ENCODE data around the gene BAZ1A.

Gene BAZ1A

DNA sequence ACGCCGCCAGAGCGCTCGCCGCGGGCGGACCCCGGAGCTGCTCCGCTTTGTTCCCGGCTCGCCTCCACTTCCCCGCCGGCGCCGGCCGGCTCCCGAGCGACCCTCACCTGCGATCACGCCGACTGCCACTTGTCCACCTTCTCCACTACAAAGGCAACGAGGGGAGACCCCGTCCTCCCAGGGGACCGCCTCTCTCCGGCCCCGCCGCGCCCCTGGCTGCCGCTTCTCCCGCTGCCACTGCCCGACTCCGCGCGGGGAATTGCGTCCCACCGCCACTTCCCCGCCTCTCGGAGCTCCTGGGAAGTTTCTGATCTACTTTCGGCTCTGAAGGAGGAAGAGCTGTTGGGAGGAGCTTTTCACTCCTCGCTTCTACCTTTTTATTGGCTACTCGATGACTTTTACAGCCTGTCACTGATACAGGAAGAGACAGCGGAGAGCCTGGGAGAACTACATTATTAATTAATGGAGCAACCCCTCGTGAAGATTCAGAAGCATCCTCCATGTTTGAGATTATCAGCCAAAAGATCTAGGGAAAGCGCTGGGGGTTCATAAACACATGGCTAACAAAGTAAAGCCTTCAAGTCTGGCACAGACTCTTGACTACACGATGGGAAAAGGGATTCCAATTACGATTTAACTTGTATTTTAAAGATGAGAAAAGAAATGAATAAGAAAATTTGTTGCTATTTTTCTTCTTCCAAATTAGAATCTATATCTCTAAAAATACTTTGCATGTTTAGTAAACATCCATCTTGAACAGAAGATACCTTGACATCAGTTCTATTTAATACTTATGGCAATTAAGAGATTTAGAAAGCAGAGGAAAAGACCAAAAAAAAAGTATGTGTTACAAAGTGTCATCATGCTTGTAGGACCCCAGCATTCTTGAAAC is at the start of gene BAZ1A:
Gene BAZ1A, minus strand, starts transcription at position 330 of the 892 bp plus-strand sequence. CDS start 756 bp downstream, outside the sequence.
- DNase-seq (ENCODE audit: low read depth) = peak; percentile 74

DNA sequence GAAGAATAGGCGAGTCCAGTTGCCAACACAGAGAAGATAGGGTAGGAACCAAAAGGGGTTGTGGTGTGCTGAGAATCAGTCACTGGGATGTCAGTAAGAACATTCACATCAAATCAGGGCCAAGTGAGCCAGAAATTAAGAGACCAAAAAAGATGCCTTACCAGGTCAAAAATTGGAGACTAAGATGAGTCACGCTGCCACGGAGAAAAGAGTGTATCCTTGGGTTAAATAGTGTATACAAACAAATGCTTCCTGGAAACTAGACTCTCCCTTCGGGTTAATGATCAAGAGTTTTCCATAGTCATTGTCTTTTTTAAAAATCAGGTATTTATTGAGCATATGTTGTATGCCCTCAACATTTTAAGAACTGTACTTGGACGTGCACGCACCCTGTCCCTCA is 45.2 kb upstream of the BAZ1A start:
- no peak for DNase-seq (ENCODE audit: low read depth)

DNA sequence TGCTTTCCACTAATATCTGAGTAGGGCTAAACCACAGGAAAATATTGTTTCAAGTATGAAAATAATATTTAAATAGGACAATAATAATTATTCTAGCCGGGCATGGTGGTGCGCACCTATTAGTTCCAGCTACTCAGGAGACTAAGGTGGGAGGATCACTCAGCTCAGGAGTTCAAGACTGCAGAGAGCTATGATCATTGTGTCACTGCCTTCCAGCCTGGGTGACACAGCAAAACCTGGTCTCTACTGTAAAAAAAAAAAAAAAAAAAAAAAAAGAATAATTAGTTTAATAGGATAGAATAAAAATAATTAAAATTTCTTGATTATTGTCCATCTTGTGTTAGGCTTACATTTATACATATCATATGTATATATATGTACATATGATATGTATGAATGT is 38.5 kb upstream of the BAZ1A start:
- DNase-seq (ENCODE audit: low read depth) = no peak

GRCh38 chr14:34912966-34913365 is 37.8 kb upstream of the BAZ1A start:
- no peak for DNase-seq (ENCODE audit: low read depth)

DNA sequence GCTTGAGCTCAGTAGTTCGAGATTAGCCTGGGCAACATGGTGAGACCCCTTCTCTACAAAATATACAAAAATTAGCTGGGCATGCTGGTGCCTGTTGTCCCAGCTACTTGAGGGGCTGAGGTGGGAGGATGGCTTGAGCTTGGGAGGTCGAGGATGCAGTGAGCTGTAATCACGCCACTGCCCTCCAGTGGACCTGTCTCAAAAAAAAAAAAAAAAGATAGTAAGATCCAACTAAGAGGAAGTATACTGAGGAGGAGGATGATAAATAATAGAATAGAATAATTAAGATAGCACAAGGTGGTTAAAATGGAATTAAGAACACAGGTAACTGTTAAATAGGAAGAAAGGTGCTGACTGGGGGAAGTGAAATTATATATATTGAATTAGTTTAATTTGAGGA is 37.0 kb upstream of the BAZ1A start:
- DNase-seq (ENCODE audit: low read depth) = no peak

- peak; percentile 10 for DNase-seq (ENCODE audit: low read depth)
Observed at GRCh38 chr14:34911209-34912150, 36.3 kb upstream of the BAZ1A start.

- DNase-seq (ENCODE audit: low read depth) = no peak
Observed at GRCh38 chr14:34906287-34906686, 31.1 kb upstream of the BAZ1A start.

DNA sequence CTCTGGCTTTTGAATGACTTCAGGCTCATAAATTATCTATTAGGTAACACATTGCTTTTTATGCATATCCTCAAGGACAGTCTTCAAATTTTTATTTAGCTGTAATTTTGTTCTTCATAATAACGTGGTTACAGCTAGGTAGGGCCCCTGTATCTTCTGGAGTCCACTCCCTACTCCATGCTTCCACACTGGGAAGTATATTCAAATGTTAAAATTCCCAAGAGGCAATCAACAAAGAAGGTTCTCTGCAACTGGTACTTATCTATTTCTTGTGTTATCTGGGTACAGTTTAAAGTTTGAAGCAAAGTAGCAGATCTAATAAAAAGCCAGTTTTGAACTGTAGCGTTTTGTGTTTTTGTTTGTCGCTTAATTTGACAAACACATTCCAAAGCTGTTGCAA is 20.1 kb upstream of the BAZ1A start:
- DNase-seq (ENCODE audit: low read depth) = no peak

- no peak for DNase-seq (ENCODE audit: low read depth)
Observed at GRCh38 chr14:34890937-34891336, 15.8 kb upstream of the BAZ1A start.

DNA sequence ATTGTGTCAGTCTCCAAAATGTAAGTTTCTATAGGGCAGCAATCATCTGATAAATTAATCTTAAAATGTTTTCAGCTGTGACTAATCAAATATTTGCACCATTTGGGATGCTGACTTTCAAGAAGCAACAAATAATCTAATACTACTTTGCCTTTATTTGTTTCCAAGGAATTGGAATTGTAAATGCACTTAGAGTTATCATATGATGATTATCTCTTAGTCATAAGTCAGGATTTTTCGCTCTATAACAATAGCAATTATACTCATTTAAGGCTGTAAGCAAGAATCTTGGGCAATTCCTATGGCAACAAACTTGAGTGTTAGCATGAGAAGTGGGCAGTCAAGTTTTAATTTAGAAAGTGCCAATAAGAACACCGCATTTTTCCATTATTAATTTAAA is 13.0 kb upstream of the BAZ1A start:
- no peak for DNase-seq (ENCODE audit: low read depth)

- no peak for DNase-seq (ENCODE audit: low read depth)
Observed at GRCh38 chr14:34883954-34884353, 8.8 kb upstream of the BAZ1A start.

- peak; percentile 13 for DNase-seq (ENCODE audit: low read depth)
Observed at GRCh38 chr14:34874386-34875030, 652 bp downstream of the BAZ1A start.

DNA sequence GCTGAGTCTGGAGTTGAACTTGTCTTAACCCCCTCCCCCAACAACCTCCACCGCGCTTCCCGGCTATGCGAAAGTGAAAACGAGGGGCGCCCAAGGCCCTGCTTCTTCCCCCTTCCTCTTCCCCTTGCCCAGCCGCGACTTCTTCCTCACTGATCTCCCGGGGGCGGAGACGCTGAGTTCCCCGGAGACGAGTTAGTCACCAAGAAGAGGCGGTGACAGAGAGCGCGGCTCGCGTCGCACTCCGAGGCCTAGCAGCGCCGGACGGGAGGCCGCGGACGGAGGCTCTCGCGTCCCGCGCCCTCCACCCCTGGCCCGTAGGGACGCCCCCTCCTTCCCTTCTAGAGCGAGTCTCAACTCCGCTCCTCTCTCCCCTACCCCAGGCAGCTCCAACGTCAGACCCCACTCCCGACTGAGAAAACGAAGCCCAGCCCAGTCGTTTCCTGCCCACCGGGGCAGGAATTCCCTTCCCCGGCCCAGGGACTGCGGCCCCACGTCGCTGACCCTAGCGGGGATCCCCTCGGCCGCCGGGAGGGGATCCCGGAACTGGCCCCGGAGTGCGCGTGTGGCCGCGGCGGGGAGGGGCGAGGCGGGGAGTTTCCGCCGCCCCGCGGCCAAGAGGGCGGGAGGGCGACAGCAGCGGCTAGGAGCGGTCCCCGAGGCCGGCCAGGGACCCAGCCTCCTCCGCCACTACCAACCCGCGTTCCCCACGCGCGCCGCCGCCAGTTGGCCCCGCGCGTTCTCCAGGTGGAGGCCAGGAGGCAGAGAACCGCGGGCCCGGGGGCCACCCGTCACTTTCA is 1.4 kb downstream of the BAZ1A start:
- peak; percentile 52 for DNase-seq (ENCODE audit: low read depth)

GRCh38 chr14:34872822-34873588 is 2.2 kb downstream of the BAZ1A start:
- DNase-seq (ENCODE audit: low read depth) = peak; percentile 3

DNA sequence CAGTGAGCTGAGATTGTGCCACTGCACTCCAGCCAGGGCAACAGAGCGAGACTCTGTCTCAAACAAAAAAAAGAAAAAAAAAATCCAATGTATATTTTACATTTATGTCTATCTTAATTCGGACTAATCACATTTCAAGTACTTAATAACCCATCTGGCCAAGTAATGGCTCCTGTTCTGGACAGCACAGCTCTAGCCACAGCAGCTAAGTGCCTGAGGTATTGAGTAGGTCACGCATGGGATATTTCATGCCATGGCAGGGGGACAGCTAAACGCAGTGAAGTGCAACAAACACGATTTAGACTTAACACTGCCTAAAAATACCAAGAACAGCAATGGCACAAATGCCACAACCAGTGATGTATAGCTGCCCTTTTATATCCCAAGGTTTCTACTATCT is 8.0 kb downstream of the BAZ1A start:
- no peak for DNase-seq (ENCODE audit: low read depth)

DNA sequence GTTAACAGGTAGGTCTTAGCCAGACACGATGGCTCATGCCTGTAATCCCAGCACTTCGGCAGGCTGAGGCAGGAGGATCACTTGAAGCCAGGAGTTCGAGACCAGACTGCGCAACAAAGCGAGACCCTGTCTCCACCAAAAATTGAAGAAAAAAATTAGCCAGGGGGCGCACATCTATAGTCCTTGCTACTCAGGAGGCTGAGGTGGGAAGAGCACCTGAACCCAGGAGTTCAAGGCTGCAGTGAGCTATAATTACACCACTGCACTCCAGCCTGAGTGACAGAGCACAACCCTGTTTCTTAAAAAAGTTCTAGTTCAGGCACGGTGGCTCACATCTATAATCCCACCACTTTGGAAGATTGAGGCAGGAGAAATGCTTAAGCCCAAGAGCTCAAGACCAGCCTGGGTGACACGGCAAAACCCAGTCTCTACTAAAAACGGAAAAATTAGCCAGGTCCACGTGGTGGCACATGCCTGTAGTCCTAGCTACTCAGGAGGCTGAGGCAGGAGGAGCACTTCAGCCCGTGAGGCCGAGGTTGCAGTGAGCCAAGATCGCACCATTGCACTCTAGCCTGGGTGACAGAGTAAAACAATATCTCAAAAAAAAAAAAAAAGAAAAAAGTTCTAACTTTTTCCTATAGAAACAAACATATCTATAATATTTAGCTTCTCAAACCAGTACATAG is 9.1 kb downstream of the BAZ1A start:
- no peak for DNase-seq (ENCODE audit: low read depth)

DNA sequence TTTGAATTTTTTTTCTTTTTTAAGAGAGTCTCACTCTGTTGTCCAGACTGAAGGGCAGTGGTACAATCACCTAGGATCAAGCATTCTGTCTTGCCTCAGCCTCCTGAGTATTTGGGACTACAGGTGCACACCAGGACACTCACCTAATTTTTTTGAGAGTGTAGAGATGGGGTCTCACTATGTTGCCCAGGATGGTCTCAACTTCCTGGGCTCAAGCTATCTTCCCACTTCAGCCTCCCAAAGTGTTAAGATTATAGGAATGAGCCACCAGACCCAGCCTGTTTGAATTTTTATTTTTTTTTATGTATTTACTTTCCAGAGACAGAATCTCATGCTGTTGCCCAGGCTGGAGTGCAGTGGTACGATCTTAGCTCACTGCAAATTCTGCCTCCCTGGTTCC is 11.3 kb downstream of the BAZ1A start:
- no peak for DNase-seq (ENCODE audit: low read depth)

DNA sequence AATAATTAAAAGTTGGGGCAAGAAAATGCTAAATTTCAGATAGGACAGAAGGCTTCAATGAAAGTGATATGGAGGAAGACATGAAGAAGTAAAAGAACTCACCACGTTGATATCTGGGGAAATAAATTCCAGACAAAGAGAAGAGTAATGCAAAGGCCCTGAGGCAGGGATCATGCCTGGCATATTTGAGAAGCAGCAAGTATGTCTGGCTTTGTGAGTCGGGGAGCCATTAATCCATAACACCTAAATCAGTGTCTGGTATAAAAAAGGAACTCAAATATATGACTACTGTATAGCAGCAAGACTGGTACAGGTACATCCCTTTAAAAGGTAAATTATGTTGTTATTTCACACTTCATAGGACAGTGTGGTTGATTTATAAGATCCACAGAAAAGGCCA is 16.4 kb downstream of the BAZ1A start:
- no peak for DNase-seq (ENCODE audit: low read depth)

DNA sequence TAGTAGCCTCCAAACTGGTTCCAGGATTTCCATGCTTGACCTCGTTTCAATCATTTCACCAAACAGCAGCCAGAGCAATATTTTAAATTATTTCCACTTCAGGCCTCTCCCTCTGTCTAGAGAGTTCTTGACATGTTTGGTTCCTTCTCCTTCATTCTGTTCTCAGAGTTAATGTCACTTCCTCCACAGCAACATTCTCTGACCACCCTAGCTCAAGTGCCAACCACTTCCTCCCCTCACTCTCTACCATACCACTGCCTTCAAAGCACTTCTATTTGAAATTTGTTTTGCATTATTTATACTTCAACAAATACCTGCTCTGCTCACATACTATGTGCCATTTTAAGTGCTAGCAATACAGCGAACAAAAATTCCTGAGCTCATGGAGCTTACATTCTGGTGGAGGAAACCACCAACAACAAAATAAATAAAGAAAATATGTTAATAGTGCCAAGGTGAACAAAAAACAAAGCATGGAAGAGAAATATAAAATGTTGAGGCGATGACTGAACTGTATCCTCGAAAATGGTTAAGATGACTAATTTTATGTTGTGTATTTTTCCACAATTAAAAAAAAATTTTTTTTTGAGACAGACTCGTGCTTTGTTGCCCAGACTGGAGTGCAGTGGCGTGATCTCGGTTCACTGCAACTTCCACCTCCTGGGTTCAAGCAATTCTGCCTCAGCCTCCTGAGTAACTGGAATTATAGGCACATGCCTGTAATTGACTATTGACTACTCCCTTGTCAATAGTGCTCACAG is 17.3 kb downstream of the BAZ1A start:
- no peak for DNase-seq (ENCODE audit: low read depth)
